Neutrophil (primary cell): Measurements from ENCODE around the gene PPP1R1C.

Experiments used
- H3K27ac ChIP-seq: fragments of 200-600 bp; sonication (generic); 2 replicates; pipeline ENCODE4 v1.5.1; 2016; ENCODE audit warnings: mild to moderate bottlenecking, moderate library complexity
- H3K27me3 ChIP-seq: fragments of 200-600 bp; sonication (generic); 2 replicates; pipeline ENCODE4 v1.6.0; 2016; ENCODE audit warnings: mild to moderate bottlenecking
- H3K36me3 ChIP-seq: fragments of 200-600 bp; sonication (generic); 2 replicates; pipeline ENCODE4 v1.5.1; 2017
- H3K4me1 ChIP-seq, 2 experiments: fragments of 200-600 bp in 1 of 2; sonication (generic) in 1 of 2; 1 replicate in 1 of 2; 2 replicates in 1 of 2; pipeline versions ENCODE4 v1.5.1 to v1.6.1; 2013 to 2016; ENCODE audit warnings: low read depth in 1 of 2, low read length in 1 of 2, mild to moderate bottlenecking in 1 of 2, moderate library complexity in 1 of 2; ENCODE audit not compliant: control insufficient read depth in 1 of 2, insufficient read depth in 1 of 2
- H3K4me3 ChIP-seq, 2 experiments: fragments of 200-600 bp in 1 of 2; sonication (generic) in 1 of 2; 1 replicate in 1 of 2; 2 replicates in 1 of 2; pipeline ENCODE4 v1.5.1; 2013 to 2016; ENCODE audit warnings: low read depth in 1 of 2, low read length in 1 of 2, mild to moderate bottlenecking in 1 of 2, moderate library complexity in 1 of 2
- H3K9me3 ChIP-seq: fragments of 200-600 bp; sonication (generic); 2 replicates; pipeline ENCODE4 v1.5.1; 2016
- CTCF ChIP-seq: fragments of 200-600 bp; sonication (generic); IDR thresholded peaks from 2 replicates; pipeline ENCODE4 v1.5.1; 2016; ENCODE audit warnings: antibody characterized with exemption

PPP1R1C gene

GRCh38 chr2:182144041-182144775 lies 158.6 kb downstream of the PPP1R1C start:
- TF ChIP-seq CTCF: no peak
- no peak overlapping the region for H3K4me3 ChIP-seq
- H3K9me3 ChIP-seq: no peaks in the 10 kb centered on the region

GRCh38 chr2:182144776-182145165 lies 159.1 kb downstream of the PPP1R1C start:
- Histone ChIP-seq H3K27ac (no peak overlapping the region), H3K9me3 (no peaks in the 10 kb centered on the region), H3K4me3 (no peak overlapping the region), H3K4me1 (no peaks in the 10 kb centered on the region), H3K27me3 (no peaks in the 10 kb centered on the region), H3K36me3 (no peaks in the 10 kb centered on the region)
- TF ChIP-seq CTCF: no peak

More at GRCh38 chr2:182144041-182144775, 158.6 kb downstream of the PPP1R1C start:
- H3K4me1 ChIP-seq: no peaks in the 10 kb centered on the region
- no peaks in the 10 kb centered on the region for H3K36me3 ChIP-seq
- H3K27me3 ChIP-seq: no peaks in the 10 kb centered on the region
- no peak overlapping the region for H3K27ac ChIP-seq

GRCh38 chr2:182148344-182148743 lies 162.7 kb downstream of the PPP1R1C start:
- no peak overlapping the region for H3K27ac ChIP-seq
- H3K27me3 ChIP-seq: no peaks in the 10 kb centered on the region
- no peaks in the 10 kb centered on the region for H3K36me3 ChIP-seq
- TF ChIP-seq CTCF: no peak
- H3K9me3 ChIP-seq: no peaks in the 10 kb centered on the region
- H3K4me1 ChIP-seq: no peaks in the 10 kb centered on the region
- no peak overlapping the region for H3K4me3 ChIP-seq

- TF ChIP-seq CTCF: no peak
- Histone ChIP-seq H3K4me3 (no peak overlapping the region), H3K9me3 (no peaks in the 10 kb centered on the region)
Measured at GRCh38 chr2:182163878-182164277, 178.2 kb downstream of the PPP1R1C start.

GRCh38 chr2:182164686-182165085 lies 179.0 kb downstream of the PPP1R1C start:
- Histone ChIP-seq H3K4me1 (no peaks in the 10 kb centered on the region), H3K27ac (no peak overlapping the region), H3K36me3 (no peaks in the 10 kb centered on the region), H3K4me3 (no peak overlapping the region), H3K9me3 (no peaks in the 10 kb centered on the region), H3K27me3 (no peaks in the 10 kb centered on the region)
- TF ChIP-seq CTCF: no peak

More at GRCh38 chr2:182163878-182164277, 178.2 kb downstream of the PPP1R1C start:
- no peaks in the 10 kb centered on the region for H3K36me3 ChIP-seq
- no peaks in the 10 kb centered on the region for H3K4me1 ChIP-seq
- H3K27me3 ChIP-seq: no peaks in the 10 kb centered on the region
- H3K27ac ChIP-seq: no peak overlapping the region
